B cell (primary cell): ENCODE measurements around the gene VASH1.

Experiments used
- CTCF ChIP-seq: fragments of 200-600 bp; IDR thresholded peaks from one replicate; pipeline ENCODE4 v1.8.0; 2022; ENCODE audit warnings: antibody characterized with exemption, mild to moderate bottlenecking
- EZH2 ChIP-seq: IDR thresholded peaks from 2 replicates; pipeline ENCODE4 v1.6.1; 2012; ENCODE audit warnings: borderline replicate concordance, low read depth, mild to moderate bottlenecking, moderate library complexity, low read length; ENCODE audit not compliant: insufficient read depth, poor library complexity, severe bottlenecking

- TF ChIP-seq CTCF (no peak), EZH2 (no peak)
Measured at GRCh38 chr14:76780058-76780345, 18.7 kb downstream of the VASH1 start.
